Panc1 (cell line): ENCODE data around the gene SIGLEC7. TPM values are rescaled to one million over a fixed set of nuclear protein-coding genes. Genes with fewer than 3 reads are reported as not detected.

ENCODE experiments used
- ATAC-seq: fragments of 200-7000 bp; cut with Tn5 transposase; 2 replicates; pipeline ENCODE4 v1.9.1; 2020; ENCODE audit warnings: mild to moderate bottlenecking, moderate library complexity
- BruUV-seq: library from RNA; stranded (reverse); fragments of 400-500 nt; replicated peaks from 2 replicates; lab custom pipeline; 2021; lab: Mats Ljungman, UMichigan
- CTCF ChIA-PET: fragments of 300-600 bp; sonication (Branson Sonifier 250); formaldehyde crosslinking; loops from one replicate; lab custom pipeline; 2022; ENCODE audit warnings: antibody characterized with exemption; lab: Charles Lee
- POLR2A ChIA-PET: fragments of 300-600 bp; sonication (Branson Sonifier 250); formaldehyde crosslinking; loops from one replicate; lab custom pipeline; 2022; ENCODE audit warnings: antibody characterized with exemption; lab: Charles Lee
- DNase-seq: peaks from one replicate; pipeline ENCODE4 v3.0.0-alpha.2; 2010; ENCODE audit warnings: low read depth, low spot score
- H3K27ac ChIP-seq: 2 replicates; pipeline ENCODE4 v1.5.1; 2011; ENCODE audit warnings: mild to moderate bottlenecking, low read length, inconsistent platforms
- H3K27me3 ChIP-seq: fragments of 200-500 bp; sonication (Bioruptor generic); 2 replicates; pipeline ENCODE4 v1.6.0; 2014; ENCODE audit warnings: low read length, inconsistent platforms; ENCODE audit not compliant: control insufficient read depth, insufficient read depth
- H3K36me3 ChIP-seq: fragments of 200-500 bp; sonication (Bioruptor generic); 2 replicates; pipeline ENCODE4 v1.5.1; 2014; ENCODE audit warnings: inconsistent platforms, mild to moderate bottlenecking, low read length, moderate library complexity; ENCODE audit not compliant: control insufficient read depth, insufficient read depth
- H3K4me1 ChIP-seq: 2 replicates; pipeline ENCODE4 v1.5.1; 2011; ENCODE audit warnings: inconsistent platforms, mild to moderate bottlenecking, low read length, moderate library complexity; ENCODE audit not compliant: control insufficient read depth, insufficient read depth
- H3K4me3 ChIP-seq, 2 experiments: 2 replicates each; pipeline ENCODE4 v1.5.1; 2011 to 2012; ENCODE audit warnings: low read depth in 2 of 2, low read length in 2 of 2, mild to moderate bottlenecking in 2 of 2, inconsistent platforms in 1 of 2, moderate library complexity in 1 of 2
- H3K9me3 ChIP-seq: fragments of 200-500 bp; sonication (Bioruptor generic); 2 replicates; pipeline ENCODE4 v1.5.1; 2014; ENCODE audit warnings: low read depth, mild to moderate bottlenecking, inconsistent platforms, low read length, moderate library complexity; ENCODE audit not compliant: control insufficient read depth, insufficient read depth
- POLR2AphosphoS5 ChIP-seq: IDR thresholded peaks from 2 replicates; pipeline ENCODE4 v1.6.1; 2012; ENCODE audit warnings: mild to moderate bottlenecking, low read depth, low read length, moderate library complexity
- SIN3A ChIP-seq: IDR thresholded peaks from 2 replicates; pipeline ENCODE4 v1.6.1; 2012; ENCODE audit warnings: low read depth, mild to moderate bottlenecking, low read length, moderate library complexity, borderline replicate concordance; ENCODE audit not compliant: insufficient read depth
- TCF7L2 ChIP-seq: IDR thresholded peaks from 2 replicates; pipeline ENCODE4 v1.6.1; 2011; ENCODE audit warnings: mild to moderate bottlenecking, low read depth, low read length, inconsistent platforms
- in situ Hi-C: cut with HindIII; loops from 2 replicates; pipeline ENCODE4 v1.10.0; 2016; ENCODE audit warnings: low sequenced_read_pairs, low pct_unique_long_range_greater_than_20kb
- intact Hi-C: fragments of 100-400 bp; cut with micrococcal nuclease; formaldehyde crosslinking; loops from one replicate; pipeline ENCODE4 v1.10.0; 2022; ENCODE audit not compliant: unreplicated experiment
- total RNA-seq: library from RNA; stranded (reverse); gene quantifications from one replicate; pipeline ENCODE4 v1.2.1, GENCODE V29; 2021; ENCODE audit not compliant: unreplicated experiment
- TF ChIP-seq, protein P1 (sequence below): fragments of 450-650 bp; IDR thresholded peaks from 2 replicates; pipeline ENCODE4 v1.5.1; 2017; ENCODE audit warnings: mild to moderate bottlenecking
- TF ChIP-seq, protein P2 (sequence below), 2 experiments: IDR thresholded peaks; 2 replicates each; pipeline ENCODE4 v1.6.1; 2011 to 2012; ENCODE audit warnings: low read depth in 2 of 2, control low read depth in 1 of 2, low read length in 1 of 2, mild to moderate bottlenecking in 1 of 2, moderate library complexity in 1 of 2; ENCODE audit not compliant: insufficient read depth in 1 of 2

The SIGLEC7 gene
- total RNA-seq, 1 experiment from 2014 or later = not detected

DNA sequence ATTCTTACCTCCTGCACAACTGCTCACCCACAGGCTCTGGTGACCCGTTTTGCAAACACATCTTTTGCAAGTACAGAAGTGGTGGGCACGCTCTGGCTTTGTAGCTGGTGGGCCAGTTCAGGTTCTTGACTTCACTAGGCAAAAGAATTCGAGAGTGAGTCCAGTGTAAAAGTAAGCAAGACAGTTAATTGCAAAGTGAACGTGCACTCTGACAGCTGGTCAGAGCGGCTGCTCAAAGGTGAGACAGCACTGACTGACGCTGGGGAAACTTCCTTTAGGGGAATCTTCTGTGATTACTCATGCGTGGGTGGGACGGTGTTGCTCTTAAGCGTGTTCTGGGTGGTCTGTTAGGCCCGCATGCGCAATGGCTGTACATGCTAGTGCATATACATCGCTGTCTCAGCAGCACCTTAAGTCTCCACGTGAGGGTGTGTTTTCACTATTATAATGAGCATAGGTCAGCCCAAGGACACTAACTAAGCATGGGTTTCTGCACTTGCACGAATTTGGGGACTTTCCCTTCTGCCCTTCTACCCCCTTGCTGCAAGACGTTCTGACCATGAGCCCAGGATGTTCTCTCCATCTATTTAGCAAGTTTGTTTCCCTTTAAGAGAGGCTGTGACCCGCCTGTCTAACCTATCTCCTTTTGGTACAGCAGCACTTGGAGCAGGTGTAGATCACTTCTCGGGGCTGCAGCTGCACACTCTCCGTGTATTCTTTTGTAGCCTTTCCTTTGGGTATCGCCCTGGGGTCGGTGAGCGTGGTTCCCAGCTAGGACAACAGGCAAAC lies 52.6 kb downstream of the SIGLEC7 start:
- ATAC-seq = no peak
- TF ChIP-seq, protein P1, sequence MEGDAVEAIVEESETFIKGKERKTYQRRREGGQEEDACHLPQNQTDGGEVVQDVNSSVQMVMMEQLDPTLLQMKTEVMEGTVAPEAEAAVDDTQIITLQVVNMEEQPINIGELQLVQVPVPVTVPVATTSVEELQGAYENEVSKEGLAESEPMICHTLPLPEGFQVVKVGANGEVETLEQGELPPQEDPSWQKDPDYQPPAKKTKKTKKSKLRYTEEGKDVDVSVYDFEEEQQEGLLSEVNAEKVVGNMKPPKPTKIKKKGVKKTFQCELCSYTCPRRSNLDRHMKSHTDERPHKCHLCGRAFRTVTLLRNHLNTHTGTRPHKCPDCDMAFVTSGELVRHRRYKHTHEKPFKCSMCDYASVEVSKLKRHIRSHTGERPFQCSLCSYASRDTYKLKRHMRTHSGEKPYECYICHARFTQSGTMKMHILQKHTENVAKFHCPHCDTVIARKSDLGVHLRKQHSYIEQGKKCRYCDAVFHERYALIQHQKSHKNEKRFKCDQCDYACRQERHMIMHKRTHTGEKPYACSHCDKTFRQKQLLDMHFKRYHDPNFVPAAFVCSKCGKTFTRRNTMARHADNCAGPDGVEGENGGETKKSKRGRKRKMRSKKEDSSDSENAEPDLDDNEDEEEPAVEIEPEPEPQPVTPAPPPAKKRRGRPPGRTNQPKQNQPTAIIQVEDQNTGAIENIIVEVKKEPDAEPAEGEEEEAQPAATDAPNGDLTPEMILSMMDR = no peak
- TF ChIP-seq, protein P2, sequence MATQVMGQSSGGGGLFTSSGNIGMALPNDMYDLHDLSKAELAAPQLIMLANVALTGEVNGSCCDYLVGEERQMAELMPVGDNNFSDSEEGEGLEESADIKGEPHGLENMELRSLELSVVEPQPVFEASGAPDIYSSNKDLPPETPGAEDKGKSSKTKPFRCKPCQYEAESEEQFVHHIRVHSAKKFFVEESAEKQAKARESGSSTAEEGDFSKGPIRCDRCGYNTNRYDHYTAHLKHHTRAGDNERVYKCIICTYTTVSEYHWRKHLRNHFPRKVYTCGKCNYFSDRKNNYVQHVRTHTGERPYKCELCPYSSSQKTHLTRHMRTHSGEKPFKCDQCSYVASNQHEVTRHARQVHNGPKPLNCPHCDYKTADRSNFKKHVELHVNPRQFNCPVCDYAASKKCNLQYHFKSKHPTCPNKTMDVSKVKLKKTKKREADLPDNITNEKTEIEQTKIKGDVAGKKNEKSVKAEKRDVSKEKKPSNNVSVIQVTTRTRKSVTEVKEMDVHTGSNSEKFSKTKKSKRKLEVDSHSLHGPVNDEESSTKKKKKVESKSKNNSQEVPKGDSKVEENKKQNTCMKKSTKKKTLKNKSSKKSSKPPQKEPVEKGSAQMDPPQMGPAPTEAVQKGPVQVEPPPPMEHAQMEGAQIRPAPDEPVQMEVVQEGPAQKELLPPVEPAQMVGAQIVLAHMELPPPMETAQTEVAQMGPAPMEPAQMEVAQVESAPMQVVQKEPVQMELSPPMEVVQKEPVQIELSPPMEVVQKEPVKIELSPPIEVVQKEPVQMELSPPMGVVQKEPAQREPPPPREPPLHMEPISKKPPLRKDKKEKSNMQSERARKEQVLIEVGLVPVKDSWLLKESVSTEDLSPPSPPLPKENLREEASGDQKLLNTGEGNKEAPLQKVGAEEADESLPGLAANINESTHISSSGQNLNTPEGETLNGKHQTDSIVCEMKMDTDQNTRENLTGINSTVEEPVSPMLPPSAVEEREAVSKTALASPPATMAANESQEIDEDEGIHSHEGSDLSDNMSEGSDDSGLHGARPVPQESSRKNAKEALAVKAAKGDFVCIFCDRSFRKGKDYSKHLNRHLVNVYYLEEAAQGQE (IDR thresholded peaks at IDR 0.05; ENCODE audit: insufficient read depth in 1 of 2, low read depth in 2 of 2, low read length in 1 of 2) = no peak
- TF ChIP-seq POLR2AphosphoS5 (no peak), TCF7L2 (no peak), SIN3A (no peak)
- no peak overlapping the region for H3K4me3 ChIP-seq
- CTCF ChIA-PET = no interaction called here
- in situ Hi-C loops (no loop called here), intact Hi-C loops (no loop called here)
- H3K27me3 ChIP-seq = no peaks in the 10 kb centered on the region
- DNase-seq = no peak
- no peaks in the 10 kb centered on the region for H3K36me3 ChIP-seq
- H3K9me3 ChIP-seq = no peaks in the 10 kb centered on the region
- BruUV-seq = no TSS peak
- no peak overlapping the region for H3K27ac ChIP-seq
- POLR2A ChIA-PET = no interaction called here
- peaks cover 2% of the 10 kb centered on the region; the same call in 1 of the 2 replicates for H3K4me1 ChIP-seq

DNA sequence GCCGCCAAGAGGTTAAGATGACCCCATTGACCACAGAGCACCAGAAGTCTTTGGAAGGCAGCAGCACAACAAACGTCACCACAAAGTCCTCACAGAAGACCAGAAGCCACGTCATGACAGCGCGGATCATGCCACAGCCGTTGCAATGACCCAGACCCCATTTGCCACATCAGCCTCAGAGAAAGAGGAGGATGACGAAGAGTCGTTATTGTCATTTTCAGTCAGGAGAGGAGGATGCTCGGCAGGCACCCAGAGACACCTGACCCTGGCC lies 53.1 kb downstream of the SIGLEC7 start:
- H3K9me3 ChIP-seq = no peaks in the 10 kb centered on the region
- H3K36me3 ChIP-seq = no peaks in the 10 kb centered on the region
- H3K4me3 ChIP-seq = no peak overlapping the region
- H3K27ac ChIP-seq = no peak overlapping the region
- no peak for DNase-seq
- no peak for ATAC-seq
- ChIA-PET POLR2A (no interaction called here), CTCF (no interaction called here)
- in situ Hi-C loops (no loop called here), intact Hi-C loops (no loop called here)
- H3K4me1 ChIP-seq = peaks cover 2% of the 10 kb centered on the region; the same call in 1 of the 2 replicates
- TF ChIP-seq TCF7L2 (no peak), POLR2AphosphoS5 (no peak), SIN3A (no peak)
- TF ChIP-seq, protein P1 = no peak
- TF ChIP-seq, protein P2 (IDR thresholded peaks at IDR 0.05; ENCODE audit: insufficient read depth in 1 of 2, low read depth in 2 of 2, low read length in 1 of 2) = no peak
- no peaks in the 10 kb centered on the region for H3K27me3 ChIP-seq
- no TSS peak for BruUV-seq
